Prostate gland (tissue), 2 donors: ENCODE measurements around the gene SLC25A21.

Experiments
- CTCF ChIP-seq, 4 experiments: fragments of 200-600 bp in 2 of 4; fragments of 450-650 bp in 2 of 4; sonication (generic) in 2 of 4; IDR thresholded peaks; 1 replicate in 3 of 4; 2 replicates in 1 of 4; pipeline ENCODE4 v1.5.1; 2016 to 2019; ENCODE audit warnings: antibody characterized with exemption in 4 of 4, mild to moderate bottlenecking in 2 of 4, moderate library complexity in 2 of 4
- POLR2A ChIP-seq: fragments of 450-650 bp; IDR thresholded peaks from one replicate; pipeline ENCODE4 v1.6.1; 2016; ENCODE audit warnings: antibody characterized with exemption, mild to moderate bottlenecking

DNA sequence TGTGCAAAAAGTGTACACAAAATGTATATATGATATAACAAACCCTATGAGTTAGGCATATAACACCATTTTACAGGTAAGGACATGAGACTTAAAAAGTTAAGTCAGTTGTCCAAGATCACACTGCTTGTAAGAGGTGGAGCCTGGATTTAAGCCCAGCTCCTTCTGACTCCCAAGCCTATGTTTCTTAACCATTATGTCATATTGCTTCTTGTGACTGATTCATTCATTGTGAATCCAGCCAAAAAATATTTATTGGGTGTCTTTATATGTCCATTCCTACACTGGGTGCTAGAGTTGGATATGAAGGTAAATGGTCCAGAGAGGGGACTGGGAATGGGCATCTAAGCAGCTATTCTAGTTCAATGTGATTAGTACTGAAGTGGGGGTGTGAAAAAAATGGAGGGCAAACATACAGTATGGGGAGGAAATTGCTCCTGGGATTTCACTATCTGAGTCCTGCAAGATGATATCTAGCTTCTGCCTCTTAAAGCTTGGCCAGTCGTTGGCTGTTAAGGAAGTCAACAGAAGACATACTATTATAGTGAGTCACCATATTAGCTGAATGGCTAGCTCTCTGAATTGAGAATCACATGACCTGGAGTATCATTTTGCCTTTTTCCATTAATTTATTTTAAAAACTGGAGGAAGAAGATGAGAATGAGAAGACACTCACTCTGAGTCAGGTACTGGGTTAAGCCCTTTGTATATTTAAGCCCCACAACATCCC lies 481.9 kb downstream of the SLC25A21 start:
- TF ChIP-seq CTCF (IDR thresholded peaks at IDR 0.05) (no peak), POLR2A (no peak)
